NCI-H345 treated with DMSO at 0.1 percent for 48 hours (cell line): ENCODE results near the gene ZCCHC8.
"Not testable (repeated sequence)": the region's sequence is repeated elsewhere in the genome, so short reads cannot be mapped to it uniquely, and the experiment has no call there.

Experiments used
- DNase-seq: peaks from one replicate; lab custom pipeline; 2025; ENCODE audit not compliant: unreplicated experiment; lab: John Stamatoyannopoulos, UW

Gene ZCCHC8

DNA sequence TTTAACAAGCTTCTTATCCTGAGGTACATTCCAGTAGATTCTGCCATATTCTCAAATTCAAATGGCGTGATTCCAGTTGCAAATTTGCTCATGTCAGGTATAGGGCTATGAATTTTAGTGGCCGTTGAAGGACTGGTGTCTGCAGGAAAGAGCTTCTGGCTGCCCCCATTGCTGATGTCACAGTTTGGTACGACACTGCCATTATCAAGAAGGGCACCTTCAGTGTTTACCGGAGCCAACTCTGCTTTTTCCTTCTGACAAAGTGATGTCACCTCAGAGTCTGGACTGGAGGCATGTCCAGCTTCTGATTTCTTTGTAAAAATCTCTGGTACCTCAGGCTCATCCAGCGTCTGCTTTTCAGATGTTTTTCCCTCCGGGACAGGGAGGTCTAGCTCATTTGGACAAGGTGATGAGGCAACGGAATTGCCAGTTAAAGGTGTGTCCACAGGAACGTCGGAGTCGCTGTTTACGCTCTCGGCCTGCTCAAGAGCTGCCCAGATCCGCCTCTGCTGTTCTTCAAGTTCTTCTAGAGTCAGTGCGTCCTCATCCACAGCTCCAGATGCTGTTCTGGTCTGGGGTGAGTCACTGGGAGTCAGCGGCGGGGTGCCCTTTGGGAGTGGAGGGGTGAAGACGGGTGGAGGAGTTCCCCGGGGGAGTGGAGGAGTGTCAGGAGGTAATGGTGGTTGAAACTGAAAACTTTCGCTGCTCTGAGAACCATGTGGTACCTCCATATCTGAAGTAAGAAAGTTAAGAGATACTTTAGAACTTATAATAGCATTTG lies 27.0 kb downstream of the ZCCHC8 start:
- no peak for DNase-seq

DNA sequence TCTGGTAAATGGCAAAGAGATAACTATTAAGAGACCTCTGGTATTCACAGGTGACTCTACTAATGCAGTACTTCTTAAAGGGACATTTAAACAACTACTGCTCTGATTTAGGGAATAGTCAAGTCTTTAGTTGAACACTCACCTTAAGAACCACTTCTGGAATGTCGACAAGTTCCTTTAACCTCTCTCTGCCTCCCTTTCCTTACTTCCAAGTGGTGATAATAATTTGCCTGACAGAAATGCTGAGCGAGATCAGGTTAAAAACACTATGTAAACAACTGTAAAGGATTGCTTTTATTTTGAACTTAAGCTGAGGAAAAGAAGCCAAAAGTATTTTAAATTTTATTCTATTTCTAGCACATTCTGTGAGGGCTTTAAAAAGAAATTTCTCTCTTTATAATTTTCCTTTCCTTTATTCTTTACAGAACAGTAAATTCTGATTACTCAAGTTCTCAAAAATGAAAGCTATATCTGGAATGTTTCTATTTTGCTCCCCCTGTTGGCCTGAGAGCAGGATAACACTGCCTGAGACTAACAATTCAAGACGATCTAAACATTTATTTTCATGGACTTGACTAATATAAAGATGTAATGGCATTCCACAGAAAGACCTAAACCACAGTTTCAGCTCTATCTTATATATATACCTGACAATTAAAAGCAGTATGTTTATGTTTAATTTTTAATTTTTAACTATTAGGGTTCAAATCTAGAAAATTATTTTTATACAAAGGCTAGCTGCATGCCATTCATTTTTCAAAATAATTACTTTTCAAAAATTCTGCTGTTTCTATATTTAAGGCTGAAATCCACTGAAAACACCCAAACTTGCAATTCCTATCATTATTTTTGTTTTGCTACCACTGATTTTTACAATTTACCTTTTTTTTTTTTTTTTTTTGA lies 29.2 kb downstream of the ZCCHC8 start:
- DNase-seq, result peak; percentile 27

- not testable (repeated sequence) for DNase-seq
Measured at GRCh38 chr12:122470576-122470975, 30.2 kb downstream of the ZCCHC8 start.

DNA sequence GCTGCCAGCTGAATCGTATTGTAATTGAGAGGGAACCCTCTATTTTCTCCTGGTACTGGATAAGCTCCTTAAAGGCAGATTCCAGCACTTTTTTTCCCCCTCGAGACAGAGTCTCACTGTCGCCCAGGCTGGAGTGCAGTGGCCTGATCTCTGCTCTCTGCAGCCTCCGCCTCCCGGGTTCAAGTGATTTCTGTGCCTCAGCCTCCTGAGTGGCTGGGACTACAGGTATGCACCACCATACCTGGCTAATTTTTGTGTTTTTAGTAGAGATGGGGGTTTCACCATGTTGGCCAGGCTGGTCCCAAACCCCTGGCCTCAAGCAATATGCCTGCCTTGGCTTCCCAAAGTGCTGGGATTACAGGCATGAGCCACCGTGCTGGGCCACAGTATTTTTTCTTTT lies 30.9 kb downstream of the ZCCHC8 start:
- DNase-seq, result not testable (repeated sequence)

DNA sequence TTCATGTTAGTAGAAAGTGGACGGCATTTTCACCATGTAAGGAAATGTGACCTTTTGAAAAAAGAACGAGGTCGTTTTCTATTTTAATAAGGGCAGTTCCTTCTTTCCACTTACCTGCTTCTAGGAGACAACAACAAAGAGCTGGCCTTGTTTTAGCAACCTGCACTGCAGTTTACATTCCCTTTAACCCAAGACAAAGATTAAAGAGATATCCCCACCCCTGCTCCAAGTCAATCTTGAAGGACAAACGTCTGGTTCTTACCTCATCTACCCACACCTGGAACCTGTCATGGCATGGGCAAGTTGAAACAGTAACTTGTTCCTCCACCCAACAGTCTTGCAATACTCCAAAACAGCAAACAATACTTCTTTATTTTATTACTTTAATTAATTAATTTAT lies 32.7 kb downstream of the ZCCHC8 start:
- DNase-seq, result no peak

DNA sequence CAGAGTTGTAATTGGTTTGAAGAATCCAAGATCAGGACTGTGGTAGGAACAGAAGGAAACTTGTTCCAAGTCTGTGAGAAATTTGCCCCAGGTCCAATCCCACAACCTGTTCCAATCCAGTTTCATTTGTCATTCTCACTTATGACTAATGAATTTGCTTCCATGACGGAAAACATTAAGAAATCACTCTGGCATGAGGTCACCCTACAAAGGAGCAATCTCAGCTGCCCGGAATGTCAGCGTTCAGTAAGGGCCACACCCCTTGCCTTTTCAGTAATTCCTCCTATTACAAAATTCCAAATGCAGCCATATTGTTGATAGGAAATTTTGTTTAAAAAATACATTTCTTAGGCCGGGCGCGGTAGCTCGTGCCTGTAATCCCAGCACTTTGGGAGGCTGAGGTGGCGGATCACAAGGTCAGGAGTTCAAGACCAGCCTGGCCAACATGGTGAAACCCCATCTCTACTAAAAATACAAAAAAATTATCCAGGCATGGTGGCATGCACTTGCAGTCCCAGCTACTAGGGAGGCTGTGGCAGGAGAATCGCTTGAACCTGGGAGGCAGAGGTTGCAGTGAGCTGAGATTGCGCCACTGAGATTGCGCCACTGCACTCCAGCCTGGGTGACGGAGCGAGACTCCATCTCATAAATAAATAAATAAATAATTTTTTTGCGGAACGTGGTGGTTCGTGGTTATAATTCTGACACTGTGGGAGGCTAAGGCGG lies 36.3 kb downstream of the ZCCHC8 start:
- DNase-seq, result not testable (repeated sequence)

GRCh38 chr12:122460641-122461040 lies 40.1 kb downstream of the ZCCHC8 start:
- no peak for DNase-seq

GRCh38 chr12:122460061-122460460 lies 40.7 kb downstream of the ZCCHC8 start:
- DNase-seq, result no peak

- DNase-seq, result no peak
Measured at GRCh38 chr12:122459211-122459610, 41.5 kb downstream of the ZCCHC8 start.

GRCh38 chr12:122458105-122459035 lies 42.4 kb downstream of the ZCCHC8 start:
- DNase-seq, result no peak

GRCh38 chr12:122457627-122458026 lies 43.1 kb downstream of the ZCCHC8 start:
- no peak for DNase-seq

DNA sequence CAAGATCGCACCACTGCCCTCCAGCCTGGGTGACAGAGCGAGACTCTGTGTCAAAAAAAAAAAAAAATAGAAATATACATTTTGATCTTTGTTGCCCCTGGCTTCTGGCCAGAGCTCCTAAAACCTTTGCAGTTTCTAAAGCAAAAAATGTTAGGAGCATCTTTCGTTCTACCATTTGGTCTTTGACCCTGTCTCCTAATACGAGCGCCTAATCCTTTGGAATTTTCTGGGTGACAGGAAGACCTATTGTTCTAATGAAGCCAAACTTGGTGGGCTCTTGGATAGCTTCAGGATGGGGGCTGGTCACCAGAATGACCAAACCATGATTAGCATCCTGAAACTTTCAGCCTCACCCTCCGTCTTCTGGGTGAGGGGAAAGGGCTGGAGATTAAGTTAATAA lies 46.0 kb downstream of the ZCCHC8 start:
- DNase-seq, result no peak

DNA sequence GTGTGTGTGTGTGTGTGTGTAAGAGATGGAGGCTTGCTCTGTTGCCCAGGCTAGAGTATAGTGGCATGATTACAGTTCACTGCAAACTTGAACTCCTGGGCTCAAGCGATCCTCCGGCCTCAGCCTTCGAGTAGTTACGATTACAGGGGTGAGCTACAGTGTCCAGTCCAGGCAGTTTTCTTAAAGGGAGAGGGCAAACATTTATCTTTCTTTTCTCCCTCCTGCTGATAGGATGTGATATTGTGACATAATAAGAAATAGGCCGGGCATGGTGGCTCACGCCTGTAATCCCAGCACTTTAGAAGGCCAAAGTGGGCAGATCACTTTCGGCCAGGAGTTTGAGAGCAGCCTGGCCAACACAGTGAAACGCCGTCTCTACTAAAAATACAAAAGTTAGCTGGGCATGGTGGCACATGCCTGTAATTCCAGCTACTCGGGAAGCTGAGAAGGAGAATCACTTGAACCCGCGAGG lies 46.4 kb downstream of the ZCCHC8 start:
- DNase-seq, result no peak

DNA sequence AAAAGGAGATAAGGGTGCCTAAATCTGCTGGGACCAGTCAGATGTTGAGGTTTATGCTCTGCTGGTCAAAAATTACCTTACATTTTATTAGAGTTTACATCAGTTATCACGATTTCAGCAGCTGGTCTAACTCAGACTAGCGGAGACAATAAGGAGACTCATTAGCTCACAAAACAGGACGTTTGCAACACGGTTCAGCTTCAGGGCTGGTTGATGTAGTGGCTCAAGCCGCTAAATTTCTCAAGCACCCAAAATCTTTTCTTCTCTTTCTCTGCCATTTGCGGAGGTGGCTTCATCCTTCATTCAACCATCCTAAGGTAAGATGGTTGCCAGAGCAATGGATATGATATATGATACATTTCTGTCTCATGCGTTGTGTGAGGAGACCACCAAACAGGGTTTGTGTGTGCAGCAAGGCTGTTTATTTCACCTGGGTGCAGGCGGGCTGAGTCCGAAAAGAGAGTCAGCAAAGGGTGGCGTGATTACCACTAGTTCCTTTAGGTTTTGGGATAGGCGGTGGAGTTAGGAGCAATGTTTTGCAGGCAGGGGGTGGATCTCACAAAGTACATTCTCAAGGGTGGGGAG lies 47.9 kb downstream of the ZCCHC8 start:
- no peak for DNase-seq

- no peak for DNase-seq
Measured at GRCh38 chr12:122449317-122449716, 51.4 kb downstream of the ZCCHC8 start.

DNA sequence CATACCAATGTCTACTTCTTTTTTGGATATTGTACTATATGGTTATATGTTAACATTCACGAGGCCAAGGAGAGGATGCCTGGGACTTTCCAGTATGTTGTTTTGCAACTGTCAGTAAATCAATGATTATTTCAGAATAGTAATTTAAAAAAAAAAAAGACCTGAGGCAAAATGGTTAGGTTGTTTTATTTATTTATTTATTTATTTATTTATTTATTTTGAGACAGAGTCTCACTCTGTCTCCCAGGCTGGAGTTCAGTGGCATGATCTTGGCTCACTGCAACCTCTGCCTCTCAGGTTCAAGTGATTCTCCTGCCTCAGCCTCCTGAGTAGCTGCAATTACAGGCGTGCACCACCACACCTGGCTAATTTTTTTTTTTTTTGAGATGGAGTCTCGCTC lies 52.9 kb downstream of the ZCCHC8 start:
- DNase-seq, result not testable (repeated sequence)

GRCh38 chr12:122446390-122446789 lies 54.3 kb downstream of the ZCCHC8 start:
- DNase-seq, result not testable (repeated sequence)

DNA sequence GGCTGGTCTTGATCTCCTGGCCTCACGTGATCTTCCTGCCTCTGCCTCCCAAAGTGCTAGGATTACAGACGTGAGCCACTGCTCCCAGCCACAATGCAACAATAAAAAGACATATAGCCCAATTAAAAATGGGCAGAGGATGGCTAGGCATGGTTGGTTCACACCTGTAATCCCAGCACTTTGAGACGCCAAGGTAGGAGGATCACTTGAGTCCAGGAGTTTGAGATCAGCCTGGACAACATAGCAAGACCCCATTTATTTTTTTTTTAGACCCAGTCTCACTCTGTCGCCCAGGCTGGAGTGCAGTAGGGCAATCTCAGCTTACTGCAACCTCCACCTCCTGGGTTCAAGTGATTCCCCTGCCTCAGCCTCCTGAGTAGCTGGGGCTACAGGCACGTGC lies 56.7 kb downstream of the ZCCHC8 start:
- DNase-seq, result not testable (repeated sequence)

DNA sequence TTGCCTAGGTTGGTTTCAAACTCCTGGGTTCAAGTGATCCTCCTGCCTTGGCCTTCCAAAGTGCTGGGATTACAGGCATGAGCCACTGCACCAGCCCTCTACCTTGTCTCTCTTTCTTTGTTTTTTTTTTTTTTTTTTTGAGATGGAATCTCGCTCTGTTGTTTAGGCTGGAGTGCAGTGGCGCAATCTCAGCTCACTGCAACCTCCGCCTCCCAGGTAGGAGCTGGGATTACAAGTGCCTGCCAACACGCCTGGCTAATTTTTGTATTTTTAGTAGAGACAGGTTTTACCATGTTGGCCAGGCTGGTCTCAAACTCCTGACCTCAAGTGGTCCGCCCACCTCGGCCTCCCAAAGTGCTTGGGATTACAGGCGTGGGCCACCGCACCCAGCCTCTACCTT lies 61.9 kb downstream of the ZCCHC8 start:
- not testable (repeated sequence) for DNase-seq

DNA sequence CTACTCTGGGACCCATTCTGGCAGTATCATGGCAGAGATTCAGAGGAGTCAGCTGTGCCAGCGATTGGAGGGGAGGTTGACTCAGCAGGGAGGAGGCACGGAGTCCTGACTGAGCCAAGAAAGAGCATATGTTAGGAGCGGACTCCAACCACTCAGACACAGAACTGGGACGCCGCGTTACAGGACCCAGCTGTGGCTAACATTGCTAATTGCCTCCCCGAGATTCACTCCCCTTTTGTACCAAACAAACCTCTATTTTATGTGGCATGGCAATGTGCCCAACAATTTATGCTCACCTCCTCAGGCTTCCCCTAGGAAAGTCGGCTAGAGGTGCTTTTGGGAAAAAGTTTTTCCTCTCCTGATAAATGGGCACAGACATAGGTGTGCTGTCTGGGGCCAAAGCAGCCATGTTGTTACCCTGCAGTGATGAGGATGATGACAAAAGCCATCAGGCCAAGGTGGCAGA lies 63.0 kb downstream of the ZCCHC8 start:
- DNase-seq, result no peak
